HG03521 (cell line): ENCODE results near the gene KCNA10.
A peak's percentile ranks its signal among the peaks of the same experiment; 100 is the strongest.

Experiments
- ATAC-seq: cut with Tn5 transposase; IDR thresholded peaks from one replicate; pipeline ENCODE4 v1.9.1; 2021; ENCODE audit warnings: mild to moderate bottlenecking, moderate library complexity; ENCODE audit not compliant: unreplicated experiment

The KCNA10 gene

GRCh38 chr1:110502402-110503151 lies 16.4 kb downstream of the KCNA10 start:
- ATAC-seq = no peak

GRCh38 chr1:110501488-110502132 lies 17.4 kb downstream of the KCNA10 start:
- ATAC-seq = no peak

GRCh38 chr1:110498270-110498669 lies 20.7 kb downstream of the KCNA10 start:
- no peak for ATAC-seq

GRCh38 chr1:110495926-110496600 lies 22.9 kb downstream of the KCNA10 start:
- ATAC-seq = peak; percentile 45

GRCh38 chr1:110494522-110495406 lies 24.2 kb downstream of the KCNA10 start:
- no peak for ATAC-seq

GRCh38 chr1:110494036-110494435 lies 24.9 kb downstream of the KCNA10 start:
- ATAC-seq = no peak

GRCh38 chr1:110493059-110493699 lies 25.8 kb downstream of the KCNA10 start:
- ATAC-seq = no peak

- no peak for ATAC-seq
Observed at GRCh38 chr1:110492573-110492972, 26.4 kb downstream of the KCNA10 start.

- no peak for ATAC-seq
Observed at GRCh38 chr1:110490791-110491451, 28.1 kb downstream of the KCNA10 start.

GRCh38 chr1:110489973-110490542 lies 28.9 kb downstream of the KCNA10 start:
- no peak for ATAC-seq

- no peak for ATAC-seq
Observed at GRCh38 chr1:110489406-110489805, 29.6 kb downstream of the KCNA10 start.

GRCh38 chr1:110488867-110489266 lies 30.1 kb downstream of the KCNA10 start:
- ATAC-seq = no peak

- ATAC-seq = no peak
Observed at GRCh38 chr1:110488161-110488560, 30.8 kb downstream of the KCNA10 start.

GRCh38 chr1:110487726-110488125 lies 31.2 kb downstream of the KCNA10 start:
- ATAC-seq = no peak

GRCh38 chr1:110485725-110486124 lies 33.2 kb downstream of the KCNA10 start:
- no peak for ATAC-seq

- ATAC-seq = no peak
Observed at GRCh38 chr1:110484801-110485200, 34.2 kb downstream of the KCNA10 start.

- no peak for ATAC-seq
Observed at GRCh38 chr1:110483308-110483685, 35.7 kb downstream of the KCNA10 start.

- ATAC-seq = no peak
Observed at GRCh38 chr1:110482662-110483307, 36.2 kb downstream of the KCNA10 start.

GRCh38 chr1:110481968-110482623 lies 36.9 kb downstream of the KCNA10 start:
- no peak for ATAC-seq
